T-helper 22 cell (primary cell): Measurements from ENCODE around the gene PITPNC1.
"Not testable (repeated sequence)": the region's sequence is repeated elsewhere in the genome, so short reads cannot be mapped to it uniquely, and the experiment has no call there.

ENCODE experiments used
- DNase-seq: peaks from one replicate; pipeline ENCODE4 v3.0.0-alpha.2; 2020; ENCODE audit warnings: low read depth

PITPNC1 gene

GRCh38 chr17:67401106-67401505 lies 24.0 kb downstream of the PITPNC1 start:
- DNase-seq, result no peak

DNA sequence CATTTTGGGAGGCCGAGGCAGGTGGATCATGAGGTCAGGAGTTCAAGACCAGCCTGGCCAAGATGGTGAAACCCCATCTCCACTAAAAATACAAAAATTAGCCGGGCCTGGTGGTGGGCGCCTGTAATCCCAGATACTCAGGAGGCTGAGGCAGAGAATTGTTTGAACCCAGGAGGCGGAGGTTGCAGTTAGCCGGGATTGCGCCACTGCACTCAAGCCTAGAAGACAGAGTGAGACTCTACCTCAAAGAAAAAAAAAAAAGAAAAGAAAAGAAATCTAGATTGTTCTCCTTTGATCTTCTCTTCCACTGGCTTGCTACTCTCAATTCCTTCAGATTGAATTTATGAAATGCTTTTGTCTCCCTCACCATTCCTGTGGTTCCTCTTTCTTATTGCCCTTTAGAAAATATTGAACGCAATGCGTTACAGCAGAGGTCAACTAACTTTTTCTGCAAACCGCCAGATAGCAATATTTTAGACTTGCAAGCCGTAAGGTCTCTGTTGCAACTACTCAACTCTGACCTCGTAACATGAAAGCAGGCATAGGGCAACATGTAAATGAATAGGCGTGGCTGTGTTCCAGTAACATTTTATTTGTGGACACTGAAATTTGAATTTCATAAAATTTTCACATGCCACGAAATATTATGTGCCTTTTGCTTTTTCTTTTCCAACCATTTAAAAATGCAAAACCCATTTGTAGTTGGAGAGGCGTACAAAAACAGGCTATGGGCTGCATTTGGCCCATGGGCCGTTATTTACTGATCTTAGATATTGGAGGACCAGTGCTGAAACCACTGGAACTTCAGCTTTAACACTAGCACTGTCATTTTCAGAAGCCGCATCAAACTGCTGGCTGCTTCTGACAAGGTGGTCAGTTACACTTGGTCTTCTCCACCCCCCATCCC lies 24.8 kb downstream of the PITPNC1 start:
- DNase-seq, result no peak

- DNase-seq, result no peak
Observed at GRCh38 chr17:67403065-67403464, 26.0 kb downstream of the PITPNC1 start.

DNA sequence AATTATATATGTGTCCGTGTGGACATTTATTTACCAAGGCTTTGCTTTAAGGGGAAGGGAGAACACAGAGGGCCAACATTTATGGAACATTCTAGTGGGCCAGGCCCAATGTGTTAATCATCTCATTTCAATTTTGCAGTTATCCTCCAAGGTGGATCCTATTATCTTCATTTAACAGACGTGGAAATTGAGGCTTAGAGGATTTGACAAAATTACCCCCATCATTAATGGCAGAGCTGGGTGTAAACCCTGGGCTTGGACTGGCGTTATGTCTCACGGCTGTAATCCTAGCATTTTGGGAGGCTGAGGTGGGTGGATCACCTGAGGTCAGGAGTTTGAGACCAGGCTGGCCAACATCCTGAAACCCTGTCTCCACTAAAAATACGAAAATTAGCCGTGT lies 26.4 kb downstream of the PITPNC1 start:
- DNase-seq, result no peak

GRCh38 chr17:67408455-67408830 lies 31.4 kb downstream of the PITPNC1 start:
- not testable (repeated sequence) for DNase-seq

- no peak for DNase-seq
Observed at GRCh38 chr17:67411397-67411796, 34.3 kb downstream of the PITPNC1 start.

DNA sequence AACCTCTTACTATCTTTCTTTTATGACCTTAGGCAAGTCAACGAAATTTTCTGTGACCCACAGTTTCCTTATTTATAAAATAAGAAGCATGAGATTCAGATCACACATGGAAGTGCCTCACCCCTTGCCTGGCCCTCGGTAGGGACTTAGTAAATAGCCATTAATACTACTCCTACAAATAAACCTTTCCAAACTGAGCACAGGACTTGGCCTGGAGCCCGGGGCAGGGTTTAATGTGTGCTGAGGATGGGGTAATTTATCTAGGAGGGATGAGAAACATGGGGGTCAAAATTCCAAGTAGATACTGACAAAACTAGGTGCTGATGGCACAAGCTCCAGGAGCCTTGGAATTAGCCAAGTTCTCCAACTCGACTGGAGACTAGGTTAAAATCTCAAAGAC lies 35.0 kb downstream of the PITPNC1 start:
- no peak for DNase-seq

DNA sequence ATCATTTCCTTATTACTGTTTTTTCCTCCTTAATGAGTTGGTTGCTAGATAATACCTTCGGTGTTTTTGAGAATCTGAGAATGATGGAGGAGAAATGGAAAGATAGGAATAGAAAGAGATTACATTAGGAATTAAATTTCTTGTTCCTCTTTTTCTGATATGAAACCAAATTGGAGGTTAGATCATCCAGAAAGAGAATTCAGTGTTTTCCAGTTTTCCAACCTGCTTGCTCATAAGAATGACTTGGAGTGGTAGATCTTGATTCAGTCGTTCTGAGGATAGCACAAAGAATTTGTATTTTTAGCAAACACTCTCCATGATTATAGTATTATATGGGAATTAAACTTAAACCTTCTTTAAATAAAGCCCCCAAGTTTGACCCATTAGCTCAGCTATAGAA lies 35.9 kb downstream of the PITPNC1 start:
- no peak for DNase-seq

- DNase-seq, result no peak
Observed at GRCh38 chr17:67413388-67413787, 36.3 kb downstream of the PITPNC1 start.

- no peak for DNase-seq
Observed at GRCh38 chr17:67414130-67414529, 37.0 kb downstream of the PITPNC1 start.

DNA sequence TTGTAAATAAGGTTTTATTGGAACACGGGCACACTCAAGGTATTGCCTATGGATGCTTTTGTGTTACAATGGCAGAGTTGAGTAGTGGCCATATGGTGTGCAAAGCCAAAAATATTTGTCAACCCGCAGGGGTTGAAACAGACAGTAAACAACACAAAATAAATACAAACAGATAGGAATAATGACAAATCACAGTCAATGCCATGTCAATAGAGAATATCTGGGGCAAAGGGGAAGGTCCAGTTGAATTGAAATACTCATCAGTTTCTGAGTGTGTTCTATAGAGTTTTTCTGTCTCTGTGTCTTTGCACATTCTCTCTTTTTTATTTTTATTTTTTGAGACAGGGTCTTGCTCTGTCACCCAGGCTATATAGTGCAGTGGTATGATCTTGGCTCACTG lies 37.5 kb downstream of the PITPNC1 start:
- no peak for DNase-seq

- DNase-seq, result no peak
Observed at GRCh38 chr17:67415291-67415690, 38.2 kb downstream of the PITPNC1 start.

- DNase-seq, result no peak
Observed at GRCh38 chr17:67417507-67417906, 40.4 kb downstream of the PITPNC1 start.

GRCh38 chr17:67420994-67421393 lies 43.9 kb downstream of the PITPNC1 start:
- no peak for DNase-seq

DNA sequence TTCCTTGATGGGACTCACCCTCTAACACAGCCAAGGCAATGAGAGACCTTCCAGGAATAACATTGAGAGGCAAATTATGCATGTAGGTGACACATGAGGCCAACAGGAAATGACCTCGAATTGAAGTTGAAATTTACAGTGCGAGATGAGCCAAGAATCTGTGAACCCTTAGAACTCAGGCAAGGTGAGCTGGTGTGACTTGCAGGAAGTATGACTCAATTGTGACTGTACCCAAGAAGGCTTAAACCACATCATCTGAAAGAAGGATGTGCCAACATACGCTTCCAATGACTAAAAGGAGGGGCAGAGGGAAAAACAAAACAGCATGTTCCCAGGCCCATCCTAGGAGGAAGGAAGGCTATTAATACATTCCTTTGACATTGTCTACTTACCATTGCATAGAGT lies 44.8 kb downstream of the PITPNC1 start:
- peak; percentile 64 for DNase-seq

DNA sequence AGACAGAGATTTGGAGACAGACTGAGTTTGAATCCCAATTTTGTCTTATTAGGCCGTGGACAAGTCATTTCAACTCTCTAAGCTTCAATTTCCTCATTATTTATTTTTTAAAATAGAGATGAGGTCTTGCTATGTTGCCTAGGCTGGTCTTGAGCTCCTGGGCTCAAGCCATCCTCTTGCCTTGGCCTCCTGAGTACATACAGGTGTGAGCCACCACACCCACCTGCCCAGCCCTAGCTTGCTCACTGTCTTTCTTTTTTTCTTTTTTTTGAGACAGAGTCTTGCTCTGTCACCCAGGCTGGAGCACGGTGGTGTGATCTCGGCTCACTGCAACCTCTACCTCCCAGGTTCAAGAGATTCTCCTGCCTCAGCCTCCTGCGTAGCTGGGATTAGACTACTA lies 45.2 kb downstream of the PITPNC1 start:
- DNase-seq, result peak; percentile 17

- DNase-seq, result no peak
Observed at GRCh38 chr17:67422897-67423296, 45.8 kb downstream of the PITPNC1 start.

DNA sequence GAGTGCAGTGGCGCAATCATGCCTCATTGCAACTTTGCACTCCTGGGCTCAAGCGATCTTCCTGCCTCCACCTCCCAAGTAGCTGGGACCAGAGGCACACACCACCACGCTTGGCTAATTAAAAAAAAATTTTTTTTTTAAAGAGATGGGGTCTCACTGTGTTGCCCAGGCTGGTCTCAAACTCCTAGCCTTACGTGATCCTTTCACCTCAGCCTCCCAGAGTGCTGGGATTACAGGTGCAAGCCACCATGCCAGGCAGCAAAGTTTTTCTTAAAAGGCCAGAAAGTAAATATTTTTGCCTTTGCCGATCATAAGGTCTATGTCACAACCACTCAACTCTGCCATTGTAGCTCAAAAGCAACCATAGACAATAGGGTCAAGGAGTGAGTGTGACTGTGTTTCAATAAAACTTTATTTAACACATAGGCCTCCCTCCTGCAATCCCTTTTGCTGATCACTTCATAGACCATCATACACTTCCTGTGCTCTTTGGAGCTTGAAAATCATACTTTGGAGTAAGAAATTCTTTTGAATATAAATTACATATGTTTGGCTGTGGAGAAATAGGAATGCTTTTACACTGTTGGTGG lies 48.6 kb downstream of the PITPNC1 start:
- DNase-seq, result no peak

GRCh38 chr17:67427424-67427823 lies 50.3 kb downstream of the PITPNC1 start:
- DNase-seq, result no peak

- DNase-seq, result not testable (repeated sequence)
Observed at GRCh38 chr17:67430515-67430914, 53.4 kb downstream of the PITPNC1 start.

- DNase-seq, result no peak
Observed at GRCh38 chr17:67431249-67432015, 54.4 kb downstream of the PITPNC1 start.

DNA sequence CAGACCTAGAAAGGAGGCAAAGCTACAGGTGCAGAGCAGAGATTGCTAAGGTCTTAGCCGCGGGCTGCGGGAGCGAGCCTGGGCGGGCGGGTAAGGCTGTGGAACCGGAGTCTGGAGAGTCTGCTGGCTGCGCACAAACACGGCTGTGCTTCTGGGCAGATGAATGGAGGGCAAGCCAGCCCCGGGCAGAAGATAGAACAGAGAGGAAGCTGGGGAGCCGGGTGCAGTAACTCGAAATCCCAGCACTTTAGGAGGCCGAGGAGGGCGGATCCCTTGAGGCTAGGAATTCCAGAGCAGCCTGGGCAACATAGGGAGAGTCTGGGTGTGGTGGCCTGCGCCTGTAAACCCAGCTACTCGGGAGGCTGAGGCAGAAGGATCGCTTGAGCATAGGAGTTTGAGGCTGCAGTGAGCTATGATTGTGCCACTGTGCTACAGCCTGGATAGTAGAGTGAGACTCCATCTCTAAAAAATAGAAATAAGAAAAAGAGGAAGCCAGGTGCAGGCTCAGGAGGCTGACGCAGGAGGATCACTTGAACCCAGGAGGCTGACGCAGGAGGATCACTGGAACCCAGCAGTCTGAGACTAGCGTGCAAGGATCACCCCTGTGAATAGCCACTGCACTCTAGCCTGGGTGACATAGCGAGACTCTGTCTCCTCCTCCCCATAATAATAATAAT lies 56.3 kb downstream of the PITPNC1 start:
- no peak for DNase-seq
